HEK293 (cell line): ENCODE results near the gene FNTB.
A peak's percentile ranks its signal among the peaks of the same experiment; 100 is the strongest.

ENCODE experiments used
- CTCF ChIA-PET: fragments of 350-600 bp; formaldehyde crosslinking; extraction: SDS; loops from one replicate; lab custom pipeline; 2021; ENCODE audit warnings: antibody characterized with exemption; lab: Yijun Ruan, JAX
- POLR2A ChIA-PET: fragments of 300-600 bp; formaldehyde crosslinking; extraction: SDS; loops from one replicate; lab custom pipeline; 2020; ENCODE audit warnings: antibody characterized with exemption, inconsistent platforms; lab: Yijun Ruan, JAX
- H3K27ac ChIP-seq: fragments of 200-500 bp; sonication (Bioruptor generic); 2 replicates; pipeline ENCODE4 v1.5.1; 2014; ENCODE audit warnings: low read depth, low read length, control low read depth, inconsistent platforms; ENCODE audit errors: extremely low read depth
- H3K36me3 ChIP-seq, 2 experiments: fragments of 200-500 bp in 1 of 2; sonication (Bioruptor generic) in 1 of 2; 1 replicate in 1 of 2; 2 replicates in 1 of 2; pipeline ENCODE4 v1.5.1; 2014 to 2017; ENCODE audit warnings: inconsistent platforms in 2 of 2, low read length in 2 of 2; ENCODE audit not compliant: control insufficient read depth in 2 of 2, insufficient read depth in 1 of 2
- H3K4me1 ChIP-seq: fragments of 200-500 bp; sonication (Bioruptor generic); 2 replicates; pipeline ENCODE4 v1.5.1; 2014; ENCODE audit warnings: mild to moderate bottlenecking, low read length, inconsistent platforms; ENCODE audit not compliant: control insufficient read depth, insufficient read depth
- H3K4me3 ChIP-seq: 2 replicates; pipeline ENCODE4 v1.5.1; 2011; ENCODE audit warnings: low read depth, mild to moderate bottlenecking, control low read depth, low read length, moderate library complexity
- H3K9me3 ChIP-seq: fragments of 200-500 bp; sonication (Bioruptor generic); 2 replicates; pipeline ENCODE4 v1.5.1; 2014; ENCODE audit warnings: low read depth, low read length, inconsistent platforms; ENCODE audit not compliant: control insufficient read depth, insufficient read depth
- GLIS1 ChIP-seq: fragments of 450-650 bp; formaldehyde crosslinking; IDR thresholded peaks from 2 replicates; pipeline ENCODE4 v1.5.1; 2016; ENCODE audit warnings: missing biosample characterization, missing genetic modification characterization
- GLIS2 ChIP-seq: fragments of 450-650 bp; formaldehyde crosslinking; IDR thresholded peaks from 2 replicates; pipeline ENCODE4 v1.5.1; 2016; ENCODE audit warnings: missing biosample characterization, missing genetic modification characterization
- HOXA7 ChIP-seq: sonication (generic); formaldehyde crosslinking; IDR thresholded peaks from 2 replicates; pipeline ENCODE4 v1.8.1; 2022; ENCODE audit warnings: missing genetic modification reagents, borderline replicate concordance
- IKZF3 ChIP-seq: fragments of 450-650 bp; IDR thresholded peaks from 2 replicates; pipeline ENCODE4 v1.5.0; 2018; ENCODE audit warnings: missing biosample characterization, mild to moderate bottlenecking, missing genetic modification characterization, moderate library complexity
- KLF10 ChIP-seq: fragments of 450-650 bp; IDR thresholded peaks from 2 replicates; pipeline ENCODE4 v1.5.1; 2018; ENCODE audit warnings: missing biosample characterization, mild to moderate bottlenecking, missing genetic modification characterization
- KLF8 ChIP-seq: fragments of 450-650 bp; formaldehyde crosslinking; IDR thresholded peaks from 2 replicates; pipeline ENCODE4 v1.5.1; 2016; ENCODE audit warnings: missing biosample characterization, missing genetic modification characterization
- MYNN ChIP-seq: fragments of 450-650 bp; formaldehyde crosslinking; IDR thresholded peaks from 2 replicates; pipeline ENCODE4 v1.5.1; 2016; ENCODE audit warnings: missing biosample characterization, missing genetic modification characterization, borderline replicate concordance
- SCRT2 ChIP-seq: fragments of 450-650 bp; formaldehyde crosslinking; IDR thresholded peaks from 2 replicates; pipeline ENCODE4 v1.5.1; 2016; ENCODE audit warnings: missing biosample characterization, missing genetic modification characterization
- SETDB1 ChIP-seq: IDR thresholded peaks from one replicate; pipeline ENCODE4 v1.6.1; 2017; ENCODE audit warnings: mild to moderate bottlenecking, low read length, moderate library complexity, mixed read lengths; ENCODE audit not compliant: insufficient read length
- TRIM28 ChIP-seq: IDR thresholded peaks from 2 replicates; pipeline ENCODE4 v1.6.1; 2011; ENCODE audit warnings: low read length, control low read depth, borderline replicate concordance
- ZNF138 ChIP-seq: fragments of 450-650 bp; formaldehyde crosslinking; IDR thresholded peaks from 2 replicates; pipeline ENCODE4 v1.5.1; 2016; ENCODE audit warnings: missing biosample characterization, missing genetic modification characterization, borderline replicate concordance
- ZNF16 ChIP-seq: fragments of 450-650 bp; formaldehyde crosslinking; IDR thresholded peaks from 2 replicates; pipeline ENCODE4 v1.5.1; 2016; ENCODE audit warnings: low read depth, missing biosample characterization, missing genetic modification characterization
- ZNF184 ChIP-seq: fragments of 450-650 bp; IDR thresholded peaks from 2 replicates; pipeline ENCODE4 v1.5.1; 2018; ENCODE audit warnings: missing biosample characterization, mild to moderate bottlenecking, missing genetic modification characterization
- ZNF311 ChIP-seq: fragments of 450-650 bp; formaldehyde crosslinking; IDR thresholded peaks from 2 replicates; pipeline ENCODE4 v1.5.1; 2017; ENCODE audit warnings: missing biosample characterization, missing genetic modification characterization, borderline replicate concordance
- ZNF366 ChIP-seq: fragments of 450-650 bp; formaldehyde crosslinking; conservative IDR thresholded peaks from 2 replicates; pipeline ENCODE4 v1.5.1; 2016; ENCODE audit warnings: missing biosample characterization, missing genetic modification characterization
- ZNF416 ChIP-seq: fragments of 450-650 bp; formaldehyde crosslinking; IDR thresholded peaks from 2 replicates; pipeline ENCODE4 v1.5.1; 2016; ENCODE audit warnings: missing biosample characterization, missing genetic modification characterization
- ZNF433 ChIP-seq: fragments of 450-650 bp; formaldehyde crosslinking; IDR thresholded peaks from 2 replicates; pipeline ENCODE4 v1.5.1; 2016; ENCODE audit warnings: missing biosample characterization, missing genetic modification characterization, low read depth
- ZNF501 ChIP-seq: fragments of 450-650 bp; formaldehyde crosslinking; IDR thresholded peaks from 2 replicates; pipeline ENCODE4 v1.5.1; 2016; ENCODE audit warnings: missing biosample characterization, missing genetic modification characterization
- ZNF510 ChIP-seq: fragments of 450-650 bp; formaldehyde crosslinking; IDR thresholded peaks from 2 replicates; pipeline ENCODE4 v1.5.1; 2018; ENCODE audit warnings: mild to moderate bottlenecking, missing genetic modification characterization, missing biosample characterization; ENCODE audit not compliant: insufficient replicate concordance
- ZNF544 ChIP-seq: fragments of 450-650 bp; formaldehyde crosslinking; IDR thresholded peaks from 2 replicates; pipeline ENCODE4 v1.5.0; 2017; ENCODE audit warnings: missing biosample characterization, missing genetic modification characterization
- ZNF560 ChIP-seq: fragments of 450-650 bp; formaldehyde crosslinking; IDR thresholded peaks from 2 replicates; pipeline ENCODE4 v1.5.1; 2017; ENCODE audit warnings: missing biosample characterization, missing genetic modification characterization, borderline replicate concordance
- ZNF596 ChIP-seq: fragments of 450-650 bp; IDR thresholded peaks from 2 replicates; pipeline ENCODE4 v1.5.0; 2018; ENCODE audit warnings: missing biosample characterization, mild to moderate bottlenecking, missing genetic modification characterization, moderate library complexity
- ZNF610 ChIP-seq: fragments of 450-650 bp; formaldehyde crosslinking; IDR thresholded peaks from 2 replicates; pipeline ENCODE4 v1.5.1; 2016; ENCODE audit warnings: missing biosample characterization, missing genetic modification characterization, borderline replicate concordance
- ZNF76 ChIP-seq: fragments of 450-650 bp; formaldehyde crosslinking; IDR thresholded peaks from 2 replicates; pipeline ENCODE4; 2016; ENCODE audit warnings: low read depth, missing biosample characterization, missing genetic modification characterization, borderline replicate concordance
- TF ChIP-seq, protein P1 (sequence below): fragments of 450-650 bp; formaldehyde crosslinking; IDR thresholded peaks from 2 replicates; pipeline ENCODE4 v1.5.1; 2017; ENCODE audit warnings: missing biosample characterization, missing genetic modification characterization
- TF ChIP-seq, protein P2 (sequence below): fragments of 450-650 bp; formaldehyde crosslinking; IDR thresholded peaks from 2 replicates; pipeline ENCODE4 v1.5.1; 2016; ENCODE audit warnings: missing biosample characterization, missing genetic modification characterization
- TF ChIP-seq, protein P3 (sequence below): fragments of 450-650 bp; formaldehyde crosslinking; IDR thresholded peaks from 2 replicates; pipeline ENCODE4 v1.5.1; 2016; ENCODE audit warnings: missing biosample characterization, missing genetic modification characterization

Gene FNTB

GRCh38 chr14:65100922-65101541 lies 114.3 kb downstream of the FNTB start:
- Histone ChIP-seq H3K9me3 (no peaks in the 10 kb centered on the region), H3K36me3 (peaks cover 4 to 17% of the 10 kb centered on the region in 2 experiments), H3K4me1 (peaks cover 14% of the 10 kb centered on the region), H3K4me3 (peak overlapping the region; percentile 93), H3K27ac (no peak overlapping the region)
- POLR2A ChIA-PET = no interaction called here
- TF ChIP-seq MYNN (tag by site-specific recombination) (no peak), SCRT2 (tag by site-specific recombination) (no peak), SETDB1 (no peak), ZNF610 (no peak), ZNF138 (tag by site-specific recombination) (no peak), IKZF3 (tag by site-specific recombination) (no peak), ZNF596 (no peak), ZNF416 (tag by site-specific recombination) (no peak), TRIM28 (no peak), ZNF184 (tag by site-specific recombination) (no peak), ZNF544 (tag by site-specific recombination) (no peak), ZNF501 (tag by site-specific recombination) (no peak)
- CTCF ChIA-PET = interaction anchor here (0.7 kb wide), 1 partner anchor 102 kb away, joined by 5 read pairs; no protein-coding TSS in a partner anchor

DNA sequence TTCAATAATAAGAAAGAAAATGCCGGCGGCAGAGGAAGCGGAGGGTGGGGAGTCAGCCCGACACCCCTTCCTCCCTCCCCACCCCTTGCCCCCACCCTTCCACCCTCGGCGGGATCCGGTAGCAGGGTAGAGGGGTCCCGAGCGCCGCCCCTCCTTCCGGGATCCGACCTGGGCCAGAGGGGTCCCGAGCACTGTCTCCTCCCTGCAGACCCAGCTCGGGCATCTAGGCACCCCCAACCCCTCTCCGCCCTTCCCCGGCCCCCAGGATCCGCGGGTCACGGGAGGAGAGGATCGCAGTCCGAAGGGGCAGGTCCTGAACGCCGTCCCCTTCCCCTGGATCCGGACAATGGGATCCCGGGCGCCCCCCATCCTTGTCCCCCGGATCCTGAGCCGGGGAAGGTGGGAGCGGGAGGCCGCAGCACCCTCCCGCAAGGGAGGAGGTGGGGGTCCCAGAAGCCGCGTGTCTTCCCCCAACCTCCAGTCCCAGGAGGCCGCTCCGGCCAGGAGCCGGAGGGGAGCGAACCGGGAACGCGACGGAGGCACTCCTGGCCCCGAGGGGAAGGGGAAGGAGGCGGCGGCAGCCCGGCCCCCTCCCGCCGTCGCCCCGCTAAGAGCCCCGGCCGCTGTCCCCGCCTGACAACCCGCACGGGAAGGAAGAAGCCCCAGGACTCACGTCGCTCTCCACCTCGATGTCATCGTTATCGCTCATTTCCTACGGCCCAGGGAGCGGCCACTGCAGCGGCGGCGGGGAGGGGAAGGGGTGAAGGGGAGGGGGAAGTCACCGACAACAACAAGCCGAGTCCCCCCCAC lies 115.1 kb downstream of the FNTB start:
- POLR2A ChIA-PET = interaction anchor here (0.6 to 1.2 kb wide), 6 partner anchors 10 to 187 kb away, joined by 3 to 5 read pairs (median 4); partner anchors contain the start of gene FNTB
- peaks cover 4 to 14% of the 10 kb centered on the region in 2 experiments for H3K36me3 ChIP-seq
- H3K27ac ChIP-seq = peak overlapping the region; percentile 68
- peaks cover 6% of the 10 kb centered on the region for H3K4me1 ChIP-seq
- peak overlapping the region; percentile 93 for H3K4me3 ChIP-seq
- CTCF ChIA-PET = interaction anchor here (1.0 kb wide), 1 partner anchor 27 kb away, joined by 3 read pairs; no protein-coding TSS in a partner anchor
- no peaks in the 10 kb centered on the region for H3K9me3 ChIP-seq
- TF ChIP-seq ZNF16 (tag by site-specific recombination) (no peak), HOXA7 (no peak), GLIS1 (tag by site-specific recombination) (peak; percentile 33), ZNF433 (tag by site-specific recombination) (no peak), ZNF76 (tag by site-specific recombination) (peak; percentile 76), KLF8 (tag by site-specific recombination) (no peak), ZNF311 (tag by site-specific recombination) (no peak), KLF10 (no peak), ZNF366 (tag by site-specific recombination) (no peak), ZNF138 (tag by site-specific recombination) (no peak), GLIS2 (peak; percentile 58; the same call in 1 of the 2 replicates), ZNF510 (tag by site-specific recombination) (no peak), ZNF560 (tag by site-specific recombination) (no peak)
- TF ChIP-seq, protein P1, sequence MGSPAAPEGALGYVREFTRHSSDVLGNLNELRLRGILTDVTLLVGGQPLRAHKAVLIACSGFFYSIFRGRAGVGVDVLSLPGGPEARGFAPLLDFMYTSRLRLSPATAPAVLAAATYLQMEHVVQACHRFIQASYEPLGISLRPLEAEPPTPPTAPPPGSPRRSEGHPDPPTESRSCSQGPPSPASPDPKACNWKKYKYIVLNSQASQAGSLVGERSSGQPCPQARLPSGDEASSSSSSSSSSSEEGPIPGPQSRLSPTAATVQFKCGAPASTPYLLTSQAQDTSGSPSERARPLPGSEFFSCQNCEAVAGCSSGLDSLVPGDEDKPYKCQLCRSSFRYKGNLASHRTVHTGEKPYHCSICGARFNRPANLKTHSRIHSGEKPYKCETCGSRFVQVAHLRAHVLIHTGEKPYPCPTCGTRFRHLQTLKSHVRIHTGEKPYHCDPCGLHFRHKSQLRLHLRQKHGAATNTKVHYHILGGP (tag by site-specific recombination) = no peak
- TF ChIP-seq, protein P2, sequence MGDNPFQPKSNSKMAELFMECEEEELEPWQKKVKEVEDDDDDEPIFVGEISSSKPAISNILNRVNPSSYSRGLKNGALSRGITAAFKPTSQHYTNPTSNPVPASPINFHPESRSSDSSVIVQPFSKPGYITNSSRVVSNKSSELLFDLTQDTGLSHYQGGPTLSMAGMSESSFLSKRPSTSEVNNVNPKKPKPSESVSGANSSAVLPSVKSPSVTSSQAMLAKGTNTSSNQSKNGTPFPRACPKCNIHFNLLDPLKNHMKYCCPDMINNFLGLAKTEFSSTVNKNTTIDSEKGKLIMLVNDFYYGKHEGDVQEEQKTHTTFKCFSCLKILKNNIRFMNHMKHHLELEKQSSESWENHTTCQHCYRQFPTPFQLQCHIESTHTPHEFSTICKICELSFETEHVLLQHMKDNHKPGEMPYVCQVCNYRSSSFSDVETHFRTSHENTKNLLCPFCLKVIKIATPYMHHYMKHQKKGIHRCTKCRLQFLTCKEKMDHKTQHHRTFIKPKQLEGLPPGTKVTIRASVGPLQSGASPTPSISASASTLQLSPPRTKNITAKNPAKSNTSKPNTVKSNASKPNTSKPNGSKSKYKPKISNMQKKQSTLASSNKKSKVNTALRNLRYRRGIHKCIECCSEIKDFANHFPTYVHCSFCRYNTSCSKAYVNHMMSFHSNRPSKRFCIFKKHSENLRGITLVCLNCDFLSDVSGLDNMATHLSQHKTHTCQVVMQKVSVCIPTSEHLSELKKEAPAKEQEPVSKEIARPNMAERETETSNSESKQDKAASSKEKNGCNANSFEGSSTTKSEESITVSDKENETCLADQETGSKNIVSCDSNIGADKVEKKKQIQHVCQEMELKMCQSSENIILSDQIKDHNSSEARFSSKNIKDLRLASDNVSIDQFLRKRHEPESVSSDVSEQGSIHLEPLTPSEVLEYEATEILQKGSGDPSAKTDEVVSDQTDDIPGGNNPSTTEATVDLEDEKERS = no peak
- TF ChIP-seq, protein P3, sequence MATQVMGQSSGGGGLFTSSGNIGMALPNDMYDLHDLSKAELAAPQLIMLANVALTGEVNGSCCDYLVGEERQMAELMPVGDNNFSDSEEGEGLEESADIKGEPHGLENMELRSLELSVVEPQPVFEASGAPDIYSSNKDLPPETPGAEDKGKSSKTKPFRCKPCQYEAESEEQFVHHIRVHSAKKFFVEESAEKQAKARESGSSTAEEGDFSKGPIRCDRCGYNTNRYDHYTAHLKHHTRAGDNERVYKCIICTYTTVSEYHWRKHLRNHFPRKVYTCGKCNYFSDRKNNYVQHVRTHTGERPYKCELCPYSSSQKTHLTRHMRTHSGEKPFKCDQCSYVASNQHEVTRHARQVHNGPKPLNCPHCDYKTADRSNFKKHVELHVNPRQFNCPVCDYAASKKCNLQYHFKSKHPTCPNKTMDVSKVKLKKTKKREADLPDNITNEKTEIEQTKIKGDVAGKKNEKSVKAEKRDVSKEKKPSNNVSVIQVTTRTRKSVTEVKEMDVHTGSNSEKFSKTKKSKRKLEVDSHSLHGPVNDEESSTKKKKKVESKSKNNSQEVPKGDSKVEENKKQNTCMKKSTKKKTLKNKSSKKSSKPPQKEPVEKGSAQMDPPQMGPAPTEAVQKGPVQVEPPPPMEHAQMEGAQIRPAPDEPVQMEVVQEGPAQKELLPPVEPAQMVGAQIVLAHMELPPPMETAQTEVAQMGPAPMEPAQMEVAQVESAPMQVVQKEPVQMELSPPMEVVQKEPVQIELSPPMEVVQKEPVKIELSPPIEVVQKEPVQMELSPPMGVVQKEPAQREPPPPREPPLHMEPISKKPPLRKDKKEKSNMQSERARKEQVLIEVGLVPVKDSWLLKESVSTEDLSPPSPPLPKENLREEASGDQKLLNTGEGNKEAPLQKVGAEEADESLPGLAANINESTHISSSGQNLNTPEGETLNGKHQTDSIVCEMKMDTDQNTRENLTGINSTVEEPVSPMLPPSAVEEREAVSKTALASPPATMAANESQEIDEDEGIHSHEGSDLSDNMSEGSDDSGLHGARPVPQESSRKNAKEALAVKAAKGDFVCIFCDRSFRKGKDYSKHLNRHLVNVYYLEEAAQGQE (tag by site-specific recombination) = peak; percentile 56
